Keratinocyte (primary cell): ENCODE results near the gene LRRC70. TPM values are rescaled to one million over a fixed set of nuclear protein-coding genes. Genes with fewer than 3 reads are reported as not detected.

Source experiments
- DNase-seq: peaks from one replicate; pipeline ENCODE4 v3.0.0-alpha.2; 2011; ENCODE audit warnings: low read depth, missing footprints, low spot score
- FAIRE-seq: peaks from 2 replicates; lab custom pipeline; 2011; peaks lifted over from hg19 to GRCh38; lab: Jason Lieb, UNC
- H2AFZ ChIP-seq: 2 replicates; pipeline ENCODE4 v1.6.0; 2012; ENCODE audit warnings: low read length, control low read depth, inconsistent platforms; ENCODE audit not compliant: control insufficient read depth
- H3K27ac ChIP-seq: 2 replicates; pipeline ENCODE4 v1.5.1; 2011; ENCODE audit warnings: low read length; ENCODE audit not compliant: control insufficient read depth, insufficient read depth
- H3K27me3 ChIP-seq: 3 replicates; pipeline ENCODE4 v1.6.0; 2011; ENCODE audit warnings: low read length; ENCODE audit not compliant: control insufficient read depth, insufficient read depth; ENCODE audit errors: extremely low read depth
- H3K36me3 ChIP-seq, 2 experiments: 2 replicates in 1 of 2; 3 replicates in 1 of 2; pipeline ENCODE4 v1.5.1; 2011; ENCODE audit warnings: low read length in 2 of 2, mild to moderate bottlenecking in 1 of 2; ENCODE audit not compliant: control insufficient read depth in 2 of 2, insufficient read depth in 2 of 2; ENCODE audit errors: extremely low read depth in 1 of 2
- H3K4me1 ChIP-seq: 3 replicates; pipeline ENCODE4 v1.5.1; 2011; ENCODE audit warnings: low read length; ENCODE audit not compliant: control insufficient read depth, insufficient read depth; ENCODE audit errors: extremely low read depth
- H3K4me2 ChIP-seq: 3 replicates; pipeline ENCODE4 v1.6.0; 2011; ENCODE audit warnings: low read depth, low read length; ENCODE audit not compliant: control insufficient read depth, insufficient read depth; ENCODE audit errors: extremely low read depth
- H3K4me3 ChIP-seq, 3 experiments: fragments of 200-600 bp in 1 of 3; sonication (generic) in 1 of 3; 2 replicates in 2 of 3; 3 replicates in 1 of 3; pipeline ENCODE4 v1.5.1; 2011 to 2016; ENCODE audit warnings: low read length in 3 of 3, mild to moderate bottlenecking in 3 of 3, control low read depth in 2 of 3, inconsistent platforms in 1 of 3, low read depth in 1 of 3, mixed read lengths in 1 of 3, mixed run types in 1 of 3, moderate library complexity in 1 of 3; ENCODE audit not compliant: control insufficient read depth in 2 of 3, insufficient read depth in 2 of 3; ENCODE audit errors: extremely low read depth in 1 of 3
- H3K79me2 ChIP-seq: 2 replicates; pipeline ENCODE4 v1.6.0; 2012; ENCODE audit warnings: low read length; ENCODE audit not compliant: control insufficient read depth, insufficient read depth
- H3K9ac ChIP-seq: 3 replicates; pipeline ENCODE4 v1.6.0; 2011; ENCODE audit warnings: low read length; ENCODE audit not compliant: control insufficient read depth, insufficient read depth; ENCODE audit errors: extremely low read depth
- H3K9me1 ChIP-seq: 3 replicates; pipeline ENCODE4 v1.6.0; 2011; ENCODE audit warnings: low read length; ENCODE audit not compliant: control insufficient read depth, insufficient read depth; ENCODE audit errors: extremely low read depth
- H3K9me3 ChIP-seq: 2 replicates; pipeline ENCODE4 v1.5.1; 2012; ENCODE audit warnings: low read depth, low read length; ENCODE audit not compliant: control insufficient read depth
- H4K20me1 ChIP-seq: 3 replicates; pipeline ENCODE4 v1.6.0; 2011; ENCODE audit warnings: low read length; ENCODE audit not compliant: control insufficient read depth, insufficient read depth; ENCODE audit errors: extremely low read depth
- EZH2 ChIP-seq: IDR thresholded peaks from one replicate; pipeline ENCODE4 v1.6.1; 2012; ENCODE audit warnings: inconsistent platforms, mild to moderate bottlenecking, low read length, moderate library complexity
- dilution Hi-C: fragments of 300-500 bp; cut with MboI; formaldehyde crosslinking; loops from one replicate; pipeline ENCODE4 v1.7.0; 2020; ENCODE audit warnings: low sequenced_read_pairs; ENCODE audit not compliant: extremely low pct_ligation_motif_present
- polyA plus RNA-seq, 5 experiments: library from polyadenylated mRNA; depleted of rRNA in 3 of 5; stranded (reverse) in 3 of 5; stranded (forward) in 1 of 5; unstranded in 1 of 5; fragments of >200 nt; gene quantifications; 1 replicate in 1 of 5; 2 replicates in 3 of 5; 3 replicates in 1 of 5; pipeline versions ENCODE4 v1.2.1 to v1.2.3, GENCODE V29; 2011 to 2012; ENCODE audit warnings: missing spikeins in 2 of 5, low read depth in 1 of 5, low replicate concordance in 1 of 5
- TF ChIP-seq, protein P1 (sequence below), 3 experiments: IDR thresholded peaks in 1 of 3; conservative IDR thresholded peaks in 1 of 3; optimal IDR thresholded peaks in 1 of 3; 2 replicates in 2 of 3; 3 replicates in 1 of 3; pipeline versions ENCODE3 to v1.5.1; 2011; ENCODE audit warnings: low read length in 3 of 3, mild to moderate bottlenecking in 3 of 3, moderate library complexity in 2 of 3, control low read depth in 1 of 3, inconsistent platforms in 1 of 3; ENCODE audit not compliant: insufficient read depth in 2 of 3; ENCODE audit errors: extremely low read depth in 1 of 3

The LRRC70 gene
- polyA plus RNA-seq, 1 donor (not counting 4 experiments of a cell fraction or from before 2014, with no cell fraction given), result 0.34 TPM

DNA sequence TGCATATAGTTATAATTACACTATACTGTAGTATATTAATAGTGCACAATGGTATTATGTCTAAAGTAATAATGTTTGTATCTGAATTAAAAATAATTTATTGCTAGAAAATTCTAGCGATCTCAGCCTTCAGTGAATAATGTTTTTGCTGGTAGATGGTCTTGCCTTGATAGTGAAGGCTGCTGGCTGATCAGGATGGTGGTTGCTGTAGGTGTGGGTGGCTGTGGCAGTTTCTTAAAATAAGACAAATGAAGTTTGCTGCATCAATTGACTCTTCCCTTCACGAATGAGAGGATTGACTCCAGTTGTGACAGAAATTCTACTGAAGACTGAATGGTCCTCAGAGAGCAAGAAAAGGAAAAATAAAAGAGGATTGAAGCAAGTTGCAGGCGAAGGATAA, 19.7 kb upstream of the LRRC70 start:
- no peaks in the 10 kb centered on the region for H3K9me1 ChIP-seq
- dilution Hi-C loops, result no loop called here
- H4K20me1 ChIP-seq, result no peaks in the 10 kb centered on the region
- no peaks in the 10 kb centered on the region for H3K4me1 ChIP-seq
- no peak for DNase-seq
- FAIRE-seq, result no peak
- no peak overlapping the region for H3K4me2 ChIP-seq
- TF ChIP-seq, protein P1, sequence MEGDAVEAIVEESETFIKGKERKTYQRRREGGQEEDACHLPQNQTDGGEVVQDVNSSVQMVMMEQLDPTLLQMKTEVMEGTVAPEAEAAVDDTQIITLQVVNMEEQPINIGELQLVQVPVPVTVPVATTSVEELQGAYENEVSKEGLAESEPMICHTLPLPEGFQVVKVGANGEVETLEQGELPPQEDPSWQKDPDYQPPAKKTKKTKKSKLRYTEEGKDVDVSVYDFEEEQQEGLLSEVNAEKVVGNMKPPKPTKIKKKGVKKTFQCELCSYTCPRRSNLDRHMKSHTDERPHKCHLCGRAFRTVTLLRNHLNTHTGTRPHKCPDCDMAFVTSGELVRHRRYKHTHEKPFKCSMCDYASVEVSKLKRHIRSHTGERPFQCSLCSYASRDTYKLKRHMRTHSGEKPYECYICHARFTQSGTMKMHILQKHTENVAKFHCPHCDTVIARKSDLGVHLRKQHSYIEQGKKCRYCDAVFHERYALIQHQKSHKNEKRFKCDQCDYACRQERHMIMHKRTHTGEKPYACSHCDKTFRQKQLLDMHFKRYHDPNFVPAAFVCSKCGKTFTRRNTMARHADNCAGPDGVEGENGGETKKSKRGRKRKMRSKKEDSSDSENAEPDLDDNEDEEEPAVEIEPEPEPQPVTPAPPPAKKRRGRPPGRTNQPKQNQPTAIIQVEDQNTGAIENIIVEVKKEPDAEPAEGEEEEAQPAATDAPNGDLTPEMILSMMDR (optimal IDR thresholded peaks at IDR 0.05 in 1 of 3, IDR thresholded peaks at IDR 0.05 in 1 of 3, conservative IDR thresholded peaks at IDR 0.05 in 1 of 3; ENCODE audit: extremely low read depth in 1 of 3, insufficient read depth in 2 of 3, low read length in 3 of 3), result no peak
- TF ChIP-seq EZH2, result no peak
- H3K27me3 ChIP-seq, result no peaks in the 10 kb centered on the region
- H3K27ac ChIP-seq, result no peak overlapping the region
- H3K9ac ChIP-seq, result no peak overlapping the region
- no peaks in the 10 kb centered on the region for H3K79me2 ChIP-seq
- H2AFZ ChIP-seq, result no peak overlapping the region
- H3K9me3 ChIP-seq, result no peaks in the 10 kb centered on the region
- peaks cover 0 to 3% of the 10 kb centered on the region in 2 experiments for H3K36me3 ChIP-seq
- no peak overlapping the region for H3K4me3 ChIP-seq

DNA sequence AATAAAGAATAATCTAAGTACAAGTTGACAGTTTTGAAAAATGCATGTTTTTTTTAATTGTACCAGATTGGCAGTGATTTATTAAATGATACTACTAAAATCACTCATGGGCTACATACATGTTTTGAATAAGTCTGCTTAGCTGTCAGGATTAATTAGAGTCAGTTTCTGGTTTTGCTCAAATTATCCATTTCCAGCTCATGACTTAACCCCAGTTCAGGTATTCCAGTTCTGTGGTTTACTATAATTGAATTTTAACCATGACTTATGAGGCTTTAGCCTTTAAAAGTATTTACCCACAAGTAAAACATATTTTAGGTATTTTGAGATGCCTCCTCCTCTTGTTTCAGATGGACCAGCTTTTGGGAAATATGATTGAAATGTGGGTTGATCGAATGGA, 17.8 kb upstream of the LRRC70 start:
- Histone ChIP-seq H3K9me3 (no peaks in the 10 kb centered on the region), H3K36me3 (no peaks in the 10 kb centered on the region), H3K27me3 (no peaks in the 10 kb centered on the region), H3K79me2 (no peaks in the 10 kb centered on the region), H3K9me1 (no peaks in the 10 kb centered on the region), H4K20me1 (no peaks in the 10 kb centered on the region), H2AFZ (no peak overlapping the region), H3K4me2 (no peak overlapping the region), H3K4me3 (no peak overlapping the region), H3K27ac (no peak overlapping the region), H3K9ac (no peak overlapping the region), H3K4me1 (no peaks in the 10 kb centered on the region)
- dilution Hi-C loops, result no loop called here
- DNase-seq, result no peak
- TF ChIP-seq, protein P1 (optimal IDR thresholded peaks at IDR 0.05 in 1 of 3, IDR thresholded peaks at IDR 0.05 in 1 of 3, conservative IDR thresholded peaks at IDR 0.05 in 1 of 3; ENCODE audit: extremely low read depth in 1 of 3, insufficient read depth in 2 of 3, low read length in 3 of 3), result no peak
- TF ChIP-seq EZH2, result no peak
- FAIRE-seq, result no peak
